Prostate gland (tissue), 2 donors: ENCODE results near the gene JSRP1. TPM values are rescaled to one million over a fixed set of nuclear protein-coding genes. Genes with fewer than 3 reads are reported as not detected.

ENCODE experiments used
- DNase-seq: peaks from one replicate; pipeline ENCODE4 v3.0.0-alpha.2; 2019; ENCODE audit warnings: low spot score
- H3K27ac ChIP-seq, 2 donors: fragments of 200-600 bp; sonication (generic); 2 replicates each; pipeline ENCODE4 v1.5.1; 2017 to 2019
- H3K27me3 ChIP-seq: fragments of 200-600 bp; sonication (generic); replicated peaks from 2 replicates; pipeline ENCODE4 v1.5.1; 2019; ENCODE audit not compliant: insufficient read depth
- H3K36me3 ChIP-seq, 2 donors: fragments of 200-600 bp; sonication (generic); 1 replicate in 1 of 2; 2 replicates in 1 of 2; pipeline versions ENCODE4 v1.5.1 to v1.8.1; 2017 to 2019
- H3K4me1 ChIP-seq: fragments of 200-600 bp; sonication (generic); replicated peaks from 2 replicates; pipeline ENCODE4 v1.5.1; 2019
- H3K4me3 ChIP-seq, 2 donors: fragments of 200-600 bp; sonication (generic); 2 replicates each; pipeline ENCODE4 v1.5.1; 2017 to 2019
- H3K9me3 ChIP-seq: fragments of 200-600 bp; sonication (generic); 2 replicates; pipeline ENCODE4 v1.5.1; 2017
- POLR2A ChIP-seq: fragments of 450-650 bp; IDR thresholded peaks from one replicate; pipeline ENCODE4 v1.6.1; 2016; ENCODE audit warnings: antibody characterized with exemption, mild to moderate bottlenecking
- POLR2AphosphoS5 ChIP-seq: sonication (generic); formaldehyde crosslinking; IDR thresholded peaks from one replicate; pipeline ENCODE4 v1.6.1; 2017; ENCODE audit warnings: antibody characterized with exemption
- WGBS: methylation state at CpG from one replicate; pipeline ENCODE4 v1.1.5; 2018; 5-methylcytosine and 5-hydroxymethylcytosine counted together
- intact Hi-C: fragments of 100-400 bp; cut with DNase I; formaldehyde crosslinking; loops from one replicate; pipeline ENCODE4 v1.14.2; 2022
- total RNA-seq, 2 donors: library from RNA; depleted of rRNA; stranded (reverse); fragments of >200 nt; gene quantifications; one replicate each; pipeline ENCODE4 v1.1.0, GENCODE V29; 2016
- TF ChIP-seq, protein P1 (sequence below), 4 experiments: fragments of 200-600 bp in 2 of 4; fragments of 450-650 bp in 2 of 4; sonication (generic) in 2 of 4; IDR thresholded peaks; 1 replicate in 3 of 4; 2 replicates in 1 of 4; pipeline ENCODE4 v1.5.1; 2016 to 2019; ENCODE audit warnings: antibody characterized with exemption in 4 of 4, mild to moderate bottlenecking in 2 of 4, moderate library complexity in 2 of 4

Gene JSRP1
- total RNA-seq, 2 donors from 2014 or later, result 0.96 TPM; not detected in 1

DNA sequence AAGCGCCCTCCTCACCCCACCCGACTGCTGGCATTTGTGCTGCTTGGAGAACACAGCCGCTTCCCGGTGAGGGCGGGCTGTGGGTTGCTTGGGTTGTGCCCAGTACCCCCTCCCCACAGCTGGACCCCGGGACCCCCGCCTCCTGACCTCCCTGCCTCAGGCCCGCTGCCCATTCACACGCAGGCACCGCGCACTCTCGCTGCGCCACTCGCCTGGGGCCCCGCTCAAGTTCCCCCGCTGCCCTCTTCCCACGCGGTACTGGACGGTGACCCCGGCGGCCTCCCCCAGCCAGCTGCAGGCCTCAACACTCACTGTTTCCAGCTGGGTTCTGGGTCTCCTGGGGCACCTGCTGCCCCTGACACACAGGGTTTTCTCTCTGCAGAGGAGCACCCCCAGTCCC, 36.5 kb downstream of the JSRP1 start:
- 95% methylated on average over 21 of the region's 21 CpGs for WGBS
- H3K27ac ChIP-seq, result no peak overlapping the region
- H3K4me1 ChIP-seq, result no peaks in the 10 kb centered on the region
- TF ChIP-seq POLR2A (no peak), POLR2AphosphoS5 (no peak)
- TF ChIP-seq, protein P1, sequence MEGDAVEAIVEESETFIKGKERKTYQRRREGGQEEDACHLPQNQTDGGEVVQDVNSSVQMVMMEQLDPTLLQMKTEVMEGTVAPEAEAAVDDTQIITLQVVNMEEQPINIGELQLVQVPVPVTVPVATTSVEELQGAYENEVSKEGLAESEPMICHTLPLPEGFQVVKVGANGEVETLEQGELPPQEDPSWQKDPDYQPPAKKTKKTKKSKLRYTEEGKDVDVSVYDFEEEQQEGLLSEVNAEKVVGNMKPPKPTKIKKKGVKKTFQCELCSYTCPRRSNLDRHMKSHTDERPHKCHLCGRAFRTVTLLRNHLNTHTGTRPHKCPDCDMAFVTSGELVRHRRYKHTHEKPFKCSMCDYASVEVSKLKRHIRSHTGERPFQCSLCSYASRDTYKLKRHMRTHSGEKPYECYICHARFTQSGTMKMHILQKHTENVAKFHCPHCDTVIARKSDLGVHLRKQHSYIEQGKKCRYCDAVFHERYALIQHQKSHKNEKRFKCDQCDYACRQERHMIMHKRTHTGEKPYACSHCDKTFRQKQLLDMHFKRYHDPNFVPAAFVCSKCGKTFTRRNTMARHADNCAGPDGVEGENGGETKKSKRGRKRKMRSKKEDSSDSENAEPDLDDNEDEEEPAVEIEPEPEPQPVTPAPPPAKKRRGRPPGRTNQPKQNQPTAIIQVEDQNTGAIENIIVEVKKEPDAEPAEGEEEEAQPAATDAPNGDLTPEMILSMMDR (IDR thresholded peaks at IDR 0.05), result no peak
- H3K27me3 ChIP-seq, result no peaks in the 10 kb centered on the region
- peaks cover 13 to 14% of the 10 kb centered on the region in 2 donors for H3K36me3 ChIP-seq
- intact Hi-C loops, result loop anchor here (5.0 kb wide), 2 partner anchors 32 to 62 kb away; no protein-coding TSS in a partner anchor
- no peak overlapping the region for H3K4me3 ChIP-seq
- H3K9me3 ChIP-seq, result no peaks in the 10 kb centered on the region
- DNase-seq, result no peak

DNA sequence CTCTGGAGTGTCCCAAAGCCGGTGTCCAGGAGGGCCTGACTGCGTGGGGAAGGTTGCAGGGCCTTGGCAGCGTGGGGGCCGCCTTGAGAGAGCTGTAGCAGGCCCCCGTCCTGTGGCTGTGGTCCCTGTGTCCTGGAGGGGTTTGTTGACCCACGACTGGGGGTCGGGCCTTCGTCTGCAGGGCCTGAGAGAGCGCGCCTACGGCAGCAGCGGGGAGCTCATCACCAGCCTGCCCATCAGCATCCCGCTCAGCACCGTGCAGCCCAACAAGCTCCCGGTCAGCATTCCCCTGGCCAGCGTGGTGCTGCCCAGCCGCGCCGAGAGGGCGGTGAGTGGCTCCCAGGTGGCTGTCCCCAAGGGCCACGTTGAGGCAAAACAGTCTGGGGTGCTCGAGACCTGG, 38.6 kb downstream of the JSRP1 start:
- no peaks in the 10 kb centered on the region for H3K9me3 ChIP-seq
- no peak overlapping the region for H3K4me3 ChIP-seq
- H3K27ac ChIP-seq, result no peak overlapping the region
- WGBS, result 93% methylated on average over 21 of the region's 22 CpGs
- no peaks in the 10 kb centered on the region for H3K27me3 ChIP-seq
- no peaks in the 10 kb centered on the region for H3K4me1 ChIP-seq
- no peak for DNase-seq
- TF ChIP-seq POLR2A (no peak), POLR2AphosphoS5 (no peak)
- TF ChIP-seq, protein P1 (IDR thresholded peaks at IDR 0.05), result no peak
- H3K36me3 ChIP-seq, result peaks cover 13 to 21% of the 10 kb centered on the region in 2 donors
- intact Hi-C loops, result no loop called here

DNA sequence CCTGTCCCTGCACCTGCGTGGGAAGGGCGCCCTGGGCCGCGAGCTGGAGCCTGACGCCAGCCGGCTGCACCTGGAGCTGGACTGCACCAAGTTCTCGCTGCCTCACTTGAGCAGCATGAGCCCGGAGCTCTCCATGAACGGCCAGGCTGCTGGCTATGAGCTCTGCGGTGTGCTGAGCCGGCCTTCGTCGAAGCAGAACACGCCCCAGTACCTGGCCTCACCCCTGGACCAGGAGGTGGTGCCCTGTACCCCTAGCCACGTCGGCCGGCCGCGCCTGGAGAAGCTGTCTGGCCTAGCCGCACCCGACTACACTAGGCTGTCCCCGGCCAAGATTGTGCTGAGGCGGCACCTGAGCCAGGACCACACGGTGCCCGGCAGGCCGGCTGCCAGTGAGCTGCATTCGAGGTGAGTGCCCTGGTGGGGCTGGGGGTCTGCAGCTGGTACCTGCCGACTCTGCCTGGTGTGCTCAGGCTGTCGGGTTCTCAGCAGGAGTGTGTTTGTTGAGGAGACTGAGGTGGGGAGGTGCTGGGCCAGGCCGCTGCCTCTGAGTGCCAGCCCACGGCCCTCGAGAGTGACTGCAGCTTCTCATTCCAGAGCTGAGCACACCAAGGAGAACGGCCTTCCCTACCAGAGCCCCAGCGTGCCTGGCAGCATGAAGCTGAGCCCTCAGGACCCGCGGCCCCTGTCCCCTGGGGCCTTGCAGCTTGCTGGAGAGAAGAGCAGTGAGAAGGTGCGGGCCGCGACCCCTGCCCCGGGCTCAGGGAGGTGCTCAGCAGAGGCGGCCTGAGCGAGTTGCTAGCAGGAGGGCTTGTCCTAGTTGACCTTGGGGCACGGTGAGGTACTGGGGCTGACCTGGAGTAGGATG, 39.6 kb downstream of the JSRP1 start:
- Histone ChIP-seq H3K9me3 (no peaks in the 10 kb centered on the region), H3K4me1 (no peaks in the 10 kb centered on the region), H3K27ac (no peak overlapping the region), H3K27me3 (no peaks in the 10 kb centered on the region), H3K36me3 (peaks cover 13 to 27% of the 10 kb centered on the region in 2 donors), H3K4me3 (no peak overlapping the region)
- TF ChIP-seq POLR2A, result no peak
- intact Hi-C loops, result no loop called here
- 96% methylated on average over 34 of the region's 43 CpGs for whole genome bisulfite sequencing
- no peak for DNase-seq

DNA sequence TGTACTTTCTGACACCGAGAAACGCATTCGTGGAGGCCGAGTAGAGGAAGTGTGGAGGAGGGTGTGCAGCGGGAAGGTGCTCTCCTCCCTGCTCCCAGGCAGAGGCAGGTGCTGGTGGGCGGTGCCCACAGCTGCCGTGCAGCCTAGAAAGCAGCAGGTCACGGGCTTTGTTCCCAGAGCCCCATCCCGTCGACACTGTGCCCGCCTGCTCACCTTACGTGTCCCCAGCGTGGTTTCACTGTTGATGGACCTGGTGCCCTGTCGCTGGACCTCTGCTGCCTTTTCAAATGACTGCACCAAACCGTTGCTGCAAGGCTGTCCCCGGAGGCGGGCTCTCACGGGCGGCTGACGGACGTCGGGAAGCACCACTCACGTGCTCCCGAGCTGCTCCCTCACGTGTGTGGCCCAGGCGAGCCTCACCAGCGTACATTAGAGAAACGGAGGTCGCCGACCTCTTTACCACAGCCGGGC, 40.9 kb downstream of the JSRP1 start:
- peaks cover 20 to 39% of the 10 kb centered on the region in 2 donors for H3K36me3 ChIP-seq

DNA sequence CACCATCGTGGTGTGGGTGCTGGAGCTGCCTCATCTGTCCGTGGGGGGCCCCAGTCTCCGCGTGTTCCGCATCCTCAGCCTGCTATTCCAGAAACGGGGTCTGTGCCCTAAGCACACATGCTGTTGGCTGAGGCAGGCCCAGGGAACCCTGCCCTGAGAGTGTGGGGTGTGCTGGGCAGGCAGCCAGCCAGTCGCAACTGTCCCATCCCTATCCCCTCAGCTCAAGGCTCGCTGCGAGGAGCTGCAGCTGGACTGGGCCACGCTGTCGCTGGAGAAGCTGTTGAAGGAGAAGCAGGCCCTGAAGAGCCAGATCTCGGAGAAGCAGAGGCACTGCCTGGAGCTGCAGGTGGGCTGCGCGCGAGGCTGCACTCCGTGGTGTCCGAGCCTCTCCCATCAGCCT, 42.0 kb downstream of the JSRP1 start:
- no peaks in the 10 kb centered on the region for H3K4me1 ChIP-seq
- 79% methylated on average over 16 of the region's 17 CpGs for WGBS
- TF ChIP-seq, protein P1 (IDR thresholded peaks at IDR 0.05), result no peak
- H3K4me3 ChIP-seq, result no peak overlapping the region
- intact Hi-C loops, result no loop called here
- H3K27ac ChIP-seq, result no peak overlapping the region
- DNase-seq, result no peak
- H3K27me3 ChIP-seq, result no peaks in the 10 kb centered on the region
- H3K36me3 ChIP-seq, result peaks cover 22 to 42% of the 10 kb centered on the region in 2 donors
- H3K9me3 ChIP-seq, result no peaks in the 10 kb centered on the region

More for the DNA sequence above, 40.9 kb downstream of the JSRP1 start:
- Histone ChIP-seq H3K27me3 (no peaks in the 10 kb centered on the region), H3K4me1 (no peaks in the 10 kb centered on the region), H3K27ac (no peak overlapping the region), H3K9me3 (no peaks in the 10 kb centered on the region), H3K4me3 (no peak overlapping the region)
- TF ChIP-seq POLR2AphosphoS5 (no peak), POLR2A (no peak)
- TF ChIP-seq, protein P1 (IDR thresholded peaks at IDR 0.05), result no peak
- no peak for DNase-seq
- intact Hi-C loops, result no loop called here
- 80% methylated on average over 31 of the region's 31 CpGs for WGBS
